ENCODE measurements around the gene CYTH1.
A peak's percentile ranks its signal among the peaks of the same experiment; 100 is the strongest.
"Not testable (repeated sequence)": the region's sequence is repeated elsewhere in the genome, so short reads cannot be mapped to it uniquely, and the experiment has no call there.

CYTH1 gene

DNA sequence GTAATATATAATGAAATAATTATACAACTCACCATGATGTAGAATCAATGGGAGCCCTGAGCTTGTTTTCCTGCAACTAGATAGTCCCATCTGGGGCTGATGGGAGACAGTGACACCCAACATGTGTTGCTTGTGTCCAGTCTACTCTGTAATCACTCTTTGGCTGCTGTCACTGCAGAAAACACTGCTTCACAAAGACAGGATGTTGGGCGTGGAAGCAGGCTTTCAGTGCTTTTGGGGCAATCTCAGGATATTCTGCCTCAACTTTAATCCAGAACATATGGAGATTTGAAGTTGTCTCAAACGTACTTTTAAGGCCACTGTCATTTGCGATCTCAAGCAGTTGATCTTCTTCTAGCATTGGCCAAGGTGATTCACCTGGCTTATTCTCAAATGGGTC, 94.9 kb downstream of the CYTH1 start:
- no peak for DNase-seq (ENCODE audit: low spot score)

DNA sequence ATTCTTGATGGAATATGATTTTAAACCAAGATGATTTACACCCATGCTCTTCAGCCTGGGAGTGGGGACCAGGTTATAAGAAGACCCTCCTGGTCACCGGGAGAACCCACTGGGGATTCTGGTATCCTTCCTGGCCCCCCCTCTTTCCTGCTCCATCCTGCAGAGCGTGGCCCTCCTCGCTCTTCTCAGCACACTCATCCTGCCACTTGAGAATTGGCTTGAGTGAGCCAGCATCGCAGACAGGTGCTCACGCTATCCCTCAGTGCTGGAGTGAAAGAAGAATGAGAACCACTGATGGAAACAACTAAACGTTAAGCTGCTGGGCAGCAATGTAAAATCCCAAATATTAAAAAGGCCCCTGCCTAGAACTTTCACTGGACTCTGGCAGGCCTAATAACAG, 98.0 kb downstream of the CYTH1 start:
- no peak for DNase-seq (ENCODE audit: low spot score)

DNA sequence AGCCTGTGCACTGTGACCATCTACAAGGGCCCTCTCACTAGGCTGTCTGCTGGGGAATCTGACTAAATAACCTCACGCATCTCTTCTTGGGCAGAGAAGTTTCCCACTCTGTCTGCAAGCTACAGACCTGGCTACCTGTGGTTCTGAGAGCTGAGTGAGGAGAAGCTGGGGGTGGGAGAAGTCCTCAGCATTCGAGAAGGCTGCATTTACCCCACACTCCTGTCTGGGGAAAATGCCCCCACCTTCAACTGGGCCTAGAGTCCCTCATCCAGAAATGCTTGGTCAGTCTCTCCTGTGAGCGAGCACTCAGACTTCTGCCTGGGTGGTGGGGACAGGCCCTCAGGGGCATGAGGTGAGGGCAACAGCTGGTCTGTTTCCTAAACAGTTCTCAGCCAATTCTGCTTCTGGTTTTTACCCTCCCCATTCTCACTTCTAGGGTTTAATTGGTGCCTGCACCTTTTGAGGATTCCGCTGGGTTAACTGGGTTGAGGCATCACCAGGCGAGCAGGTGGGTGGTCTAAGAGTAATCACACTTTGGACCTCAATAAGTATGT, 98.6 kb downstream of the CYTH1 start:
- no peak for DNase-seq (ENCODE audit: low spot score)

DNA sequence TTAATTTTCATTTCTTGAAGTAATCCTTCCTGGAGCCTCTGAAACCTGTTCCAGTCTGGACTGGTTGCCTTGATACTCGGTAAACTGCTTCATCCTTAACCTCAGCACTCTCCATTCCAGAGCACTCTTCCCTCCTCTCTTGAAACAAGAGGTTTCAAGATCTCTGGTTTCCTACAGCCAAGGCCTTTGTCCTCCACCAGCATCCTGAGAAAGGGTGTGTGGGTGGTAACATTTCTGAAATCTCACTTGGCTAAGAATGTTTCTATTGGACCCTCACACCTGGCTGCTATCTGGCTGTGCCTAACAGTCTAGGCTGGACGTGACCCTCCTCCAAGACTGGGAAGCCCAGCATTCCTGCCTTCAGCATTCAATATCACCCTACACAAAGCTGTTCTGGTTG, 99.7 kb downstream of the CYTH1 start:
- no peak for DNase-seq (ENCODE audit: low spot score)

DNA sequence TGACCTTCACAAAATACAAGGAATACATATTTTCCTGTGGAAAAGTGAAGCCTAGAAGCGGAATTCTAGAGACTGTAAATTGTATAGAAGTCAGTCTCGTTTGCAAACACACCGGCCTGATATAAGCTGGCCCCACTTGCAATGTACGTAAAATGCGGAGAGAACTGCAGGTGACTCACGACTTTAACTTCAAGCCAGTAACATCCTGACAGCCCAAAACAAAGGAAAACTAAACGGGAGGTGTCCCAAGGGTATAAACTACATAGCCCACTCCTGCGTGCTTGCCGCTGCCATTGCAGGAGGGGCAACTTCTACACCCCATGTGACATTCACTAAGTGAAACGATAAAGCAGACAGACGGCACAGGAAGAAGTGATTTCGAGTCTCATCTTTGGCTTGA, 101.6 kb downstream of the CYTH1 start:
- DNase-seq (ENCODE audit: low spot score): no peak

DNA sequence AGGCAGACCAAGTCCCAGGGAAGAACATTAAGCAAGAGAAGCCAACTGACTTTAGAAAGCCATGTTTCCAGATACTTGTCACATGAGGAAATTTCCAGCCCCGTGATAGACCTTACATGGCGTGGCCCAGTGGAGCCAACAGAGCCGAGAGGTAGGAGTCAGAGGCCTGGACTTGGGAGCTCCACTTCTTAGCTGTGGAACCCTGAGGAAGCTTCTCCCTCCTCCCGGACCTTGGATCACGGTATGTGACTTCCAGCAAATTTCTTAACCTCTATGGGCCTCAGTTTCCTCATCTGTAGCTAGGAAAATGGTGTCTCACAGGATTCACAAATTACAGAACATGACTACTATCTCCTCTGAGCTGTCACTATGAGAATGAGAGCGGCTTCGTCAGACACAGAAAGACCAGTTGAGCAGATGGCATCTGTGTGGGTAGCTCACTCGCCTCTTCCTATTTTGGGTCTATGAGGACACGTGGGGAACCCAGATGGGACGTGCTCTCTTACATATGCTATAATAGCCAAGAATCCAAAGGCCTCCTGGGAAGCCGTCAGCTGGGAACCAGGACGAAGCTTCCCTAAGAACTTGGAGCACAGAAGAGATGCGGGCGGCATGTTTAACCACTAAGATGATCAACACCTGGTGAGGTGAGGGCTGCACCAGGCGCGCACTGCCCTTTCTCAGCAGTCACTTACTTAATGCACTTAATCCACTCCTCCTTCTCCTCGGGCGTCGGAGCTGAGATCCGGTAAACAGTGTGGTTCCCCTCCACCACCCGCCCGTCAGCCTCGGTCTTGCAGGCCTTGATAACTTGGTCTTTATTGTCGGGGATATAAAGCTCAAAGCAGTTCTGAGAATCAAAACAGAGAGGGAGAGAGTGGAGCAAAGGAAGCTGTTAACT, 102.3 kb downstream of the CYTH1 start:
- DNase-seq (ENCODE audit: low spot score): no peak

DNA sequence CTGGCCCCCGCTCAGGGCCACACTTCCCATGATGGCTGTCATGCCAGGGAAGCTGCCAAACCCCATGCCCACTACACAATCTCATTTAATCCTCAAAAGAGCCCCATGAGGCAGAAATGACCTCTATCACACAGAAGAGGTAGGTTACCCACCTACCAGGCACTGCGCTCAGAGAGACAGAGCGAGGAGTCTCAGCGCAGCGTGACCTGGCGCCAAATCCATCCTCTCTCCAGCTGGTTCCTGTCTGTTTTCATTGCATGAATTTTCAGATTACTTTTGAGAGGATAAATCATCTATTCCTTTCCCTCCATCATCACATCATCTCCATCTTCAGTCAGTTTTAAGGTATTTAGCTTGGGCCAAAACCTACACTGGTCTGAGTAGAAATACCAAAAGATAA, 103.4 kb downstream of the CYTH1 start:
- no peak for DNase-seq (ENCODE audit: low spot score)

DNA sequence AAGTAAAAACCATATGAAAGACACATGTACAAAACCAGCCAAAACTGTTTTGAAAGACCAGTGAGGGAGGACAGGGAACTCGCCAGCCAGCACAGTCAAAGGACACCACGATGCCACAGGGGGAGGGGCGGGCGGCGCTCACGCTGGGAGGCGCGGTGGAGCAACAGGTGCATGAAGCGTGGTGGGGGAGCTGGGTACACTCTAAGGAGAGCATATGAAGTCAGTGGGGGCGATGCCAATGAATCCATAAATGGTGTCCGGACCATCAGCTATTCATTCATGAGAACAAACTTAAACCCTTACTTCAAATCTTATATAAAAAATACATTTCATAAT, 103.9 kb downstream of the CYTH1 start:
- no peak for DNase-seq (ENCODE audit: low spot score)

DNA sequence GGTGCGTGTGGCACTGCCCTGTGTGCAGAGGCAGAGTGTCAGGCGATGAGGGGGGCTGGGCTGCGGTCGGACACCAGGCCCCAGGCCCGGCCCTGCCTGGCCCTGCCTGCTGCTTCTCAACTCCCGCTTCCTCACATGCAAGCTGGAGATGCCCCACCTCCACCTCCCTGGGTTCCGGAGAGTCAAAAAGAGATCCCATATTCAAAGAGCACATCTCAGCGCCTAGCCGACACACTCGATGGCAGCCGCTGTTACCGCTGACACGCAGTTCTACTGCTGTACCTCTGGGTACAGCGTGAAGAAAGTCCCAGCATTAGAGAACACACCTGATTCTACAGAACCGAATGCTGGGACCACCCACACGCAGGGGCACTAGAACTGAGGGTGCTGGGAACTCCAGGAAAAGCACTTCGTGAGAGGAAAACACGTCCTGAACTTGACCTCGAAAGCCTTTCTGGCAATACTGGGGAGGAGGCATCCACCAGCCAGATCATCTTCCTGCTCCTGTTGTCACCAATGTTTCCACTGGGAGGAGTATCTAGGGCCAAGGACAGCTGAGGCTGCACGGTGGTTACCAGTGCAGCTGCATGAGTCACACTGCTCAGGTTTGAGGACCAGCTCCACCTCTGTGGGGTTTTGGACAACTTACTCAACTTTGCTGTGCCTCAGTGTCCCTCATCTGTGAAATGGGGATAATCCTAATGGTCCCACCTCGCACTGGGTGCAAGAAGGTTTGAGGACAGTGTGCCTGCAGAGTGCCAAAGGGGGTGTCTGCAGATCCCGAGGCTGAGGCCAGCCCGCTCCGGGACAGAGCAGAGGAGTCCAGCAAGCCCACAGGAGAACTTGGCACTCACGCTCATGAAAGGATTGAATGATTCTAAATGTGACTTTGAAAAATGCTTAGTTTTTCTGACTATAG, 104.5 kb downstream of the CYTH1 start:
- DNase-seq (ENCODE audit: low spot score): peak; percentile 13

DNA sequence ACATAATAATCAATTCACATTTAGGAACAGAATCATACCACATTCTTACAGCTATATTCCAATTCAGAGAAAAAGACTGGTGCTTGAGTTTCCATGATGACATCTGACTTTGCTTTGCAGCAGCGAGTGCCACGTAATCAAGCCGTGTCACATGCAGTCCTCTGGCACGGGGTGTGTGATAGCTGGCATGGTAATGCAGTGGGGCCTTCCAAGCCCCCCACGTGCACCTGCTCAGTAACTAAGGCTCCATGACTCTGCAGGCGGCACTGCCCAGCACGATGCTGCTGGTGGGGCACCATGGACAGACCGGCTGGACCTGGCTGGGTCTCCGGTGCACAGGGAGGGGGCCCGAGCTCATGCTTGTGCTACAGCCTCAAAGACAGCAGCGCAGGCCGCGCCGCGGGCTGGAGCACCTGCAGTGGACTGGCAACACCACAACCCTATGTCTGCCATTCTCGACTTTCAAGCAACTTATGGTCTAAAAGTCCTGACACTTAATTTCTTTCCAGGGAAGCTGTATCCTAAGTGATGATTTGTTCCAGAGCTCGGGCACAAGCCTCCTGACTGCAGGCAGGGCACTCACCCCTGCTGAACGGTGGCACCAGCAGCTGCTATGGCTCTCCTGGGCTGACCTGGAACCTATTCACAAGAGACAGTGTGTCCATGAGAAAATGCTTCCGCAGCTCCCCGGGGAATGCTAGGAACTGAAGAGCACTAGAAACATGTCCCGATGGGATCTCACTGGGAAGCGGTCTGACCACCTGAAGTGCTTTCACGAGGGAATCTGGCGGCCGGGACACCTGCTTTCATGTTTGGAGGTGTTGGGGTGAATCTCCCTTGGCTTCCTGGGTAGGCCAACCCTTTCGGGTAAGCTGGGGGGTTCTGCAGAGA, 105.4 kb downstream of the CYTH1 start:
- DNase-seq (ENCODE audit: low spot score): no peak

DNA sequence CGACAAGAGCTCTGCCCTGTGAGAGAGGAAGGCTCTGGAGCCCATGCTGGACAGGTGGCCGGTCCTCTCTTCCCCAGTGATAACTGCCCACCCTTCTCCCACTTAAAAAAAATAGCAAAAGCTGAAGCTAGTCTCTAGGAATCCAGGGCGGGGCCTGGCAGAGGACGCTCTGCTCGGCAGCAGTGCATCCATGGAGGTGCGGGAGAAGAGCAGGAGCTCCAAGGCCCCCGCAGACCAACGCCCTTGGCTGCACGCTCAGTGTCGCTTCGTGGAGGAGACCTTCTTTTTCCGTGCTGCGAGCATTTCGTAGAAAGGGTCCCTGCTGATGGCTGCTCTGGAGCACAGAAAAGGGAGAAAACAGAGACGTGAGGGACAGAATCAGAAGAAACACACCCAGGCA, 106.2 kb downstream of the CYTH1 start:
- DNase-seq (ENCODE audit: low spot score): no peak

DNA sequence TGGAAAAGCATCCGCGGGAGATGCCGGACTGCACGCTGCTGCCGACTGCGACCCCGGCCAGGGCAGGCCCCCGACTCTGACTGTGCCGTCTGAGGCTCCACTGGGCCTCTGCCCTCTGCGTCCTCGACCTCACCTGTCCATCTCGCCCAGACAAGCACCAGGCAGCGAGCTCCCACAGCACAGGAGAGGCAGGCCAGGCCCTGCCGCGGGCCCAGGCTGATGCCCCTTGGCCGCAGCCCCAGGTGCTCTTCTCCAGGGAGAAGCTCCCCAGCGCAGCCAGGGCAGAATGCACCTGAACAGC, 106.8 kb downstream of the CYTH1 start:
- DNase-seq (ENCODE audit: low spot score): no peak

DNA sequence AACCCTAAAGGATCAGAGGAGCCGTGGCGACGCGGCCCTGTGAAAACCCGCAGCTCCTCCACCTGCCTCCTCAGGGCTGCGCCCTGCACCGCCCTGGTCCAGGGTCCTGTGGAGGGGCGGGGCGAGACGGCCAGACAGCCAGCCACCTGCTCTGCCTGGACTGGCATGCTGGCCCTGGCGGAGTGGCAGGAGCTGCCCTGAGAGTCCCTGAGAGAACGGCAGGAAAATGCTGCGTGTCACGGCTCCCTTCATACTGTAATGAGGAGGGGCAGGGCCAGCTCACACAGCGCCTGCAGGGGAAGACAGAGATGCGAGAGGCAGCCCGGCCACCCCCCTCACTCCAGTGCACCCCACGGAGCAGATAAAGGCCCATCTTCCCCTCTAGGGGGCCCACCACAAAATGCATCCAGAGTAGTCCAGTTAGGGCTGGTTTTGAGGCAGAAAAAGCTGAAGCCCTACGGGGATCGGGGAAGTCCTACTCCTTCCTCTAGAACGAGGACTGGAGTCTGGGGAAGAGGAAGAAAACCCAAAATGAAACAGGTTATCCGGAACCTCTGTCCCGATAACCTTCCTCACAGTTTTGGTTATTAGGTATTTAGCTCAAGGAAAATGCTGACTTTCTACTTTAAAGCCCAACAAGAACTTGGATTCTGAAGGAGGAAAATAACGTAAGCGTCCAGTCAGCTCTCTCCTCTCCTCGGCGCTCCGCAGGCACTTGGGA, 107.3 kb downstream of the CYTH1 start:
- DNase-seq (ENCODE audit: low spot score): no peak

DNA sequence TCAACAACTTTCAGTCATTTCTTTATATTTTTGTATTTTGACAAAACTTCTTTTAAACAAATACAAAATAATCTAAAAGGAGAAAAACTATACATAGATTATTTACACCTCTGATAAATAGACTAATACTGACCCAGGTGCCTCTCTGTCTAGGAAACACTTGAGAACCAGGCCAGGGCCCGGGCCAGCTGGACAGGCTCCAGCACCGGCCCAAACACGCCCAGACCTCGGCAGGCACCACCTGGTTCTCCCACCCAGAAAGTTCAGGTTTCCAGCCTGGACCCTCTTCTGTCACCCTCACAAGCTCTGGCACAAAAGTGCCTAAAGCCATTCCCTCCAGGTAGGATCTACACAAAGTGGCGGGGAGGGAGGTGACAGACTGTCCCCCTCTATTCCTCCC, 107.9 kb downstream of the CYTH1 start:
- no peak for DNase-seq (ENCODE audit: low spot score)

DNA sequence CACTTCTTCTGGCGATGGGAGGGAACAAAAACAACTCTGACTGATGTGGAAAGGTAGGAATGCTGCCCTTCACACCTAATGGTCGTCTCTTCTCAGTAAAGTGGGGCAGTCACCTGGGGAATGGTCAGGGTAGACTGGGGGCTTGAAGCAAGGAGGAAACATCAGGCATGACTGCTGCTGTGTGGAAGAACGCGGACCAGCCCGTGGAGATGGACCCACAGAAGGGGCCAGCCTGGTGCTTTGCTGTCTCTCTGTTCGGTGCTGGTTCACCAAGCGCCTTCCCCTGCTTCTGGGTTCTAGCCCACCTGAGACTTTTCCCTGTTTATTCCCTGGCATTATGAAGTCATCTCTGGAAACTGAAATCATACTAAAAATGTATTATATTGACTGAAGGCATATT, 108.7 kb downstream of the CYTH1 start:
- DNase-seq (ENCODE audit: low spot score): no peak

DNA sequence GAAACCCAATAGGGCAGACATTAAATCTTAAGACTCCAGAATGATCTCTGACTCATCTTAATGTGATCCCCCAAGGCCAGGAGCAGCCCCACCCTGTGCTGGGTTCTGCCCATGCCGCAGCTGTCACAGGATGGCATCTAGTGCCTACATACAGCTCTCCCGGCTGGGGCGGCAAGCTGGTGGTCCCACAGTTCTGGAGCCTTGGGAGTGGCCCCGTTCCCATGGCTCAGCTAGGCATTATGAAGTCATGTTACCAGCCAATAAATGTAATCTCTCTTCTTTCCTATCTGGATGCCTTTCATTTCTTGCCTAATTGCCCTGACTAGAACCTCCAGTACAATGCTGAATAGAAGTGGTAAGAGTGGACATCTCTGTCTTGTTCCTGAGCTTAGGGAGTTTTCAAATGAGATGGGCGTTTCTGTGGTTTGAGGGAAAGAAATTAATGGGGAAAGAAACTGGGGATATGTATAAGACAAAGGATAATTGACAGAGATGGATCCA, 109.2 kb downstream of the CYTH1 start:
- DNase-seq (ENCODE audit: low spot score): peak; percentile 14

DNA sequence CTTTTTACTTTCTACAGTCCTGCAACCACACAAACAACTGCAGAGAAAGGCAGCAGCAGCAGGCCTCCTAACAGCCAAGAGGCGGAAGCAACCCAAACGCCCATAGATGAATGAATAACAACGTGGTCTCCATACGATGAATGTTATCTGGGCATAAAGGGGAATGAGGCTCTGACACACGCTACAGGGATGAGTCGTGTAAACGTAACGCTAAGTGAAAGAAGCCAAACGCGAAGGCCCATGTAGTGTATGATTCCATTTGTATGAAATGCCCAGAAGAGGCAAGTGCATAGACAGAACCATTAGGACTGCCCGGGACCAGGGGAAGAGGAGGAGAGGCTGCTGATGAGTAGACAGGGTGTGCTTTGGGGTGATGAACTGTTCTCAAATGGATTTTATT, 110.1 kb downstream of the CYTH1 start:
- no peak for DNase-seq (ENCODE audit: low spot score)

DNA sequence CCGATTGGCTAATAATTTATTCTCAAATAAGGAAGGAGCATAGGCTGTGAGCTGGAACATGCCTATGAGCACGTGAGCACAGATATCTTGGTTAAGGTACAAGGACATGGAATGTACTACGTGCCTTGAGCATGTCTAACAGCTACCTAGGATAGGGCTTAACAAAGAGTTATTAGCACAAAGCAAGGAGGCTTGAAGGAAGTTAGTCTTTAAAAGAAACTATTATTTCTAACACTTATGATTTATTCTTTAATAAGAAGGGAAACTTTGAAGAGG, 110.4 kb downstream of the CYTH1 start:
- not testable (repeated sequence) for DNase-seq (ENCODE audit: low spot score)

DNA sequence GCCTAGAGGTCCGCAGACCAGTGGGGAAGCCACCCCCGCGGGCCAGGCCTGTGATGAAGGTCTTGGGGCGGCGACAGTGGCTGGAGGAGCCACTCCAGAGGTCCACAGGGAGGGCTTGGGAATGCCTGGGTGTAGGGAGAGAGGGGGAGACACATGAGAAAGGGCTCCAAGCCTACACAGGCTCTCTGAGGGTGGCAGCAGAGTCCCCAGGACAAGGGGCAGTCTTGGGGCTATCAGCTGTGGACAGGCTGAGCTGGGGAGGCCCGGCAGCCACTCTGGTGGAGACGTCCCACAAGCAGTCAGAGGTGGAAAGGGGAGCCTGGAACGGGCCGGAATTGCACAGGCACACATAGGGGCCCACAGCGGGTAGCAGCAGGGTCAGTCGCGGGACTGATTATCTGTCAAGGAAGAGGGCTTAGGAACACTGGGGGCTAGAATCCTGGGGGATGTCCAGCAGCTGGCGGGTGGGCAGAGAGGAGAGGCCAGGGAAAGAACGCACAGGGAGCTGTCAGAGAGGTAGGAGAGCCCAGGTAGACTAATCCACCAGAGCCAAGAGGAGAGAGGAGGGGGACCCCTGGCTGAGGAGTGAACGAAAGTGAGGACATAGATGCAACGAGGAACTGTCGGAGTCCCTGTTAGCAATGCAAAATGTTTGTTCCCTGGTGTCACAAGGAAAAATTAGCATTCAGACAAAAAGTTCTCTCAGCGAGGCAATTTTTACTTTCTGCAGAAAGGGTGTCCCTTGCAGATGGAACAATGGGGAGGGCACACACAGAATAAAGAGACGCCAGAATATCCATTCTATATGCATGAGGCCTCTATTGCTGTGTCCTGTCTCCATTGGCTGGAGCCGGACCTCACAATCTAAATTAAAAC, 111.0 kb downstream of the CYTH1 start:
- no peak for DNase-seq (ENCODE audit: low spot score)

DNA sequence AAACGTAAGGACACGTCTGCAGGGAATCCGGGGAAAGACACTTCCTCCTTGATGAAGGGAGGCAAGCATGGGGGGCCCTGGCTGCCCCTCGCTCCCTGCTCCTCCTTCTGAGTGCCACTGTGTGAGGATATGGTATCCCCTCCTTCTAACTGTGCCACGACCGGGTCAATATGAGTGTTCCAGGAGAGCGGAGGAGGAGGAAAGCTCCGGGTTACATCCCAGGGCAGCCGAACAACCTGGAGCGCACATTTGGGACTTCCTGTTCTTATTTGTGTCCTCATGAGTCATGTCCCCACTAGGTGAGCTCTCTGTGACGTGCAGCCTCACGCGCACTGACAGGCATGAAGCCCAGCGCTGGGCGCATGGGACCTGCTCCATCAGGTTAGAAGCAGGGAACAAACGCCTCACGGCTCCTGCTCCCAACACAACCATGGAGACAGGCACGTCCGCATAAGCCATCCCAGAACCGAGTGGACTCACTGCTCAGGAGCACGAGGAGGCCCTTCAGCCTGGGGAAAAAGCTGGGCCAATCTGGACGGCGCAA, 112.0 kb downstream of the CYTH1 start:
- no peak for DNase-seq (ENCODE audit: low spot score)

Data from AG08395 (cell line).